ENCODE results near the gene SLFN12. TPM values are rescaled to one million over a fixed set of nuclear protein-coding genes. Genes with fewer than 3 reads are reported as not detected.

Gene SLFN12
- total RNA-seq, 1 donor from 2014 or later, result 7.2 TPM

DNA sequence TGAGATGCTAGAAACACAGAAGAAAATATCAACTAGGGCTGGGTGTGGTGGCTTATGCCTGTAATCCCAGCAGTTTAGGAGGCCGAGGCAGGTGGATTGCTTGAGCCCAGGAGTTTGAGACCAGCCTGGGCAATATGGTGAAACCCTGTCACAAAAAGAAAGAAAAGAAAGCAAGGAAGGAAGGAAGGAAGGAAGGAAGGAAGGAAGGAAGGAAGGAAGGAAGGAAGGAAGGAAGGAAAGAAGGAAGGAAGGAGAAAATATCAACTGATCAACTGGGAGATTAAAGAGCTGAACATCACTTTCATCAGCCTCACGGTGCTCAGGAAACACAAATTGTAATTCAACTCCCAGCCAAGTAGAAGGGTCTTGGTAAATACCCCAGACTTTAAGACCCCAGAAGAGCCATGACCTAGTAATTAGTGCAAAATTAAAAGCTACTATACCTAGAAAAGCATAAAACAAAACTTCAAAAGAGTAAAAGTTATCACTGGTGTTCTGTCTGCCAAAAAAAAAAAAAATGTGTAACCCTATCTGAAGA is 44.1 kb upstream of the SLFN12 start:
- Mint-ChIP-seq H3K27ac (no peak overlapping the region), H3K27me3 (ENCODE audit: insufficient read depth, low read depth) (peaks cover 21% of the 10 kb centered on the region), H3K4me3 (no peak overlapping the region), H3K36me3 (no peaks in the 10 kb centered on the region), H3K9me3 (peaks cover 2% of the 10 kb centered on the region), H3K4me1 (no peaks in the 10 kb centered on the region)
- DNase-seq (ENCODE audit: low spot score), result no peak
- Histone ChIP-seq H3K27ac (no peak overlapping the region), H3K4me3 (no peak overlapping the region), H3K79me2 (ENCODE audit: low read depth) (no peaks in the 10 kb centered on the region), H3K9me3 (ENCODE audit: low read depth) (no peaks in the 10 kb centered on the region), H3K27me3 (peaks cover 80% of the 10 kb centered on the region), H2AFZ (replicated peaks) (no peak overlapping the region), H4K20me1 (ENCODE audit: low read depth) (no peaks in the 10 kb centered on the region), H3K9ac (no peak overlapping the region), H3K4me1 (no peaks in the 10 kb centered on the region), H3F3A (ENCODE audit: low read depth) (no peaks in the 10 kb centered on the region), H3K4me2 (no peak overlapping the region), H3K36me3 (no peaks in the 10 kb centered on the region)
- no peak for TF ChIP-seq EZH2phosphoT487 (IDR thresholded peaks at IDR 0.05)
- TF ChIP-seq EZH2 (IDR thresholded peaks at IDR 0.05), result no peak
- TF ChIP-seq, protein P1, sequence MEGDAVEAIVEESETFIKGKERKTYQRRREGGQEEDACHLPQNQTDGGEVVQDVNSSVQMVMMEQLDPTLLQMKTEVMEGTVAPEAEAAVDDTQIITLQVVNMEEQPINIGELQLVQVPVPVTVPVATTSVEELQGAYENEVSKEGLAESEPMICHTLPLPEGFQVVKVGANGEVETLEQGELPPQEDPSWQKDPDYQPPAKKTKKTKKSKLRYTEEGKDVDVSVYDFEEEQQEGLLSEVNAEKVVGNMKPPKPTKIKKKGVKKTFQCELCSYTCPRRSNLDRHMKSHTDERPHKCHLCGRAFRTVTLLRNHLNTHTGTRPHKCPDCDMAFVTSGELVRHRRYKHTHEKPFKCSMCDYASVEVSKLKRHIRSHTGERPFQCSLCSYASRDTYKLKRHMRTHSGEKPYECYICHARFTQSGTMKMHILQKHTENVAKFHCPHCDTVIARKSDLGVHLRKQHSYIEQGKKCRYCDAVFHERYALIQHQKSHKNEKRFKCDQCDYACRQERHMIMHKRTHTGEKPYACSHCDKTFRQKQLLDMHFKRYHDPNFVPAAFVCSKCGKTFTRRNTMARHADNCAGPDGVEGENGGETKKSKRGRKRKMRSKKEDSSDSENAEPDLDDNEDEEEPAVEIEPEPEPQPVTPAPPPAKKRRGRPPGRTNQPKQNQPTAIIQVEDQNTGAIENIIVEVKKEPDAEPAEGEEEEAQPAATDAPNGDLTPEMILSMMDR (IDR thresholded peaks at IDR 0.05), result no peak

DNA sequence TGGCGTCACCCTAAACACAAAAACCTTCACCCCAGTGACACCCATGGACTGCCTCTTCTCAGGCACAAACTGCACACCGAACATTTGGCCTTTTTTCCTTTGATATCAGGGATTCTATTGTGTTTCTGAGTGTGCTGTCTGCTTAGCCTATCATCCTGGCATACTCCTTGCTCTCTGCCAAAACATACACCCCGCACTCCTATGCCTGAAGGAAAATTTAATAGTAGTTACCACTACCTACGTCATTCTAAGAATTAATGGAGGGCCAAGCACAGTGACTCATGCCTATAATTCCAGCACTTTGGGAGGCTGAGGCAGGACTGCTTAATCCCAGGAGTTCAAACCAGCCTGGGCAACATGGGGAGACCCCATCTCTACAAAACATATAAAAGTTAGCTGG is 36.2 kb upstream of the SLFN12 start:
- TF ChIP-seq EZH2 (IDR thresholded peaks at IDR 0.05) (no peak), EZH2phosphoT487 (IDR thresholded peaks at IDR 0.05) (no peak)
- TF ChIP-seq, protein P1 (IDR thresholded peaks at IDR 0.05), result no peak
- Histone ChIP-seq H3K4me2 (no peak overlapping the region), H3F3A (ENCODE audit: low read depth) (no peaks in the 10 kb centered on the region), H3K4me1 (no peaks in the 10 kb centered on the region), H2AFZ (replicated peaks) (no peak overlapping the region), H3K9me3 (ENCODE audit: low read depth) (no peaks in the 10 kb centered on the region), H3K27ac (no peak overlapping the region), H3K36me3 (no peaks in the 10 kb centered on the region), H4K20me1 (ENCODE audit: low read depth) (no peaks in the 10 kb centered on the region), H3K79me2 (ENCODE audit: low read depth) (no peaks in the 10 kb centered on the region), H3K9ac (no peak overlapping the region), H3K27me3 (peaks cover 32% of the 10 kb centered on the region), H3K4me3 (no peak overlapping the region)
- Mint-ChIP-seq H3K27me3 (ENCODE audit: insufficient read depth, low read depth) (peaks cover 15% of the 10 kb centered on the region), H3K36me3 (no peaks in the 10 kb centered on the region), H3K9me3 (peaks cover 2% of the 10 kb centered on the region), H3K4me3 (no peak overlapping the region), H3K27ac (no peak overlapping the region), H3K4me1 (no peaks in the 10 kb centered on the region)
- no peak for DNase-seq (ENCODE audit: low spot score)

DNA sequence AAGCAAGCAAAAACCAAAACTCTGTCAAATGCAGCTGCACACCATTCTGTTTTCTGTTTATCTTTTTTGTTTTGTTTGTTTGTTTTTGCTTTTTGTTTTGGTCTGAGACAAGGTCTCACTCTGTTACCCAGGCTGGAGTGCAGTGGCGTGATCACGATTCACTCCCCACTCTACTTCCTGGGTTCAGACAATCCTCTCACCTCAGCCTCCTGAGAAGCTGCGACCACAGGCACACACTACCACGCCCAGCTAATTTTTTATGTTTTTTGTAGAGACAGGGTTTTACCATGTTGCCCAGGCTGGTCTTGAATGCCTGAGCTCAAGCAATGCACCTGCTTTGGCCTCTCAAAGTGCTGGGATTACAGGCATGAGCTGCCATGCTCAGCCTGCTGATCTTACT is 35.5 kb upstream of the SLFN12 start:
- Histone ChIP-seq H2AFZ (replicated peaks) (no peak overlapping the region), H3K9ac (no peak overlapping the region), H3K4me3 (no peak overlapping the region), H3K4me2 (no peak overlapping the region), H3K27ac (no peak overlapping the region), H3K9me3 (ENCODE audit: low read depth) (no peaks in the 10 kb centered on the region), H3K79me2 (ENCODE audit: low read depth) (no peaks in the 10 kb centered on the region), H3F3A (ENCODE audit: low read depth) (no peaks in the 10 kb centered on the region), H4K20me1 (ENCODE audit: low read depth) (no peaks in the 10 kb centered on the region), H3K4me1 (no peaks in the 10 kb centered on the region), H3K27me3 (peaks cover 38% of the 10 kb centered on the region), H3K36me3 (no peaks in the 10 kb centered on the region)
- H3K36me3 Mint-ChIP-seq, result no peaks in the 10 kb centered on the region
- H3K9me3 Mint-ChIP-seq, result peaks cover 2% of the 10 kb centered on the region
- H3K4me3 Mint-ChIP-seq, result no peak overlapping the region
- H3K27me3 Mint-ChIP-seq (ENCODE audit: insufficient read depth, low read depth), result peaks cover 10% of the 10 kb centered on the region
- DNase-seq (ENCODE audit: low spot score), result no peak
- no peak overlapping the region for H3K27ac Mint-ChIP-seq
- TF ChIP-seq EZH2 (IDR thresholded peaks at IDR 0.05) (no peak), EZH2phosphoT487 (IDR thresholded peaks at IDR 0.05) (no peak)
- TF ChIP-seq, protein P1 (IDR thresholded peaks at IDR 0.05), result no peak
- H3K4me1 Mint-ChIP-seq, result no peaks in the 10 kb centered on the region
